COLO829 (cell line): Measurements from ENCODE around the gene SMCO2.

Experiments
- DNase-seq: peaks from one replicate; pipeline ENCODE4 v3.0.0; 2012; ENCODE audit warnings: low spot score

Gene SMCO2

DNA sequence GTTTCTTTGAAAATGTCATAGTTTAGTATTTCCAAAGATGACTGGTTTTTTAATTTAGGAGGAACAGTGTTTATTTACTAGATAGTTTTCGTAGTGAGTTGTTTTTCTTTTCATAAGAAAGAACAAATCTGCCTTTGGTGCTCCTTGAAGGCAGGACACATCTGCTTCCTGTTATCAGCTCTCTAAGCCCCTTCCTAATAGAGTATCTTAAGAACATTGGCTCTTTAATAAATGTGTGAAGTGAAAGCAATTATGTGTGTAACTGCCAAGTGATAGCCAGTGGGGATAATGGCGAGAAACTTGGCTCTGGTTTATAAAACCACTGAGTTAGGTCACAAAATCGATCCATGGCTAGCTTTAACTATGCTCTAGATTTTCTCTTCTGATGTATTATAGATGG lies 54.0 kb downstream of the SMCO2 start:
- DNase-seq = no peak

DNA sequence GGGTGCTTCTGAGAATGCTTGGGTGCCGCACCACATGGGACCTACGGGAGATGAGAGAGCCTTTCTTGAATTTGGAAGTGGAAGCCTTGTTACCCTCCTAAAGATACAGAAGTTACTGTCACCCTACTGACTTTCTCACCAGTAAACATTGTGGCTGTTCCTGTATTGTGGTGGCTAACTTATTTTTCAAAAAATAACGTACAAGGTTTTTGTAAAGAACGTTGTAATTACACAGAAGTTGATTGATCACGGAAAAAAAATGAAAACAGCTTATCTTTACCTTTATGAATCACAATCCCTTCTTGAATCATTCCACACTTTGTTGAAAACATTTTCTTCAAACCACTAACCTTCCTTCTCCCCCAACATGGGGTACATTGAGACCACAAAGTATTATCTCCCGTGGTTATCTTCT lies 55.5 kb downstream of the SMCO2 start:
- DNase-seq = no peak

DNA sequence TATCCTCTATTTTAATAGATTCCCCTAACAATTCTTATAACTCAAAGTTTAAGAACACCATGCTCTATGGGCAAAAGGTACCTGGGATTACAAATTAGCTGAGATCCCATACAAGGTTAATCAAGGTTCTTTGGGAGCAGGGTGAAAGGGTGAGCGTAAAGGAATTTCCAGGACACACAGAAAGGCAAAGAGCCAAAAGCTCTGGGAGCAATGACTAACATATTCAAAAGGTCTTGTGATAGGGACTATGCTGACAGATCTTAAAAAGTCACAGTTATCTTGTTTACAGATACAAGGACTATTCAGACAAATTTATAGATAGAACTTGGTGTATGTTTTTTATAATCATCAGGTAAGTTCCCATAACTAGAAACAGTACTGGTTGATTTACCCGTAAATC lies 58.0 kb downstream of the SMCO2 start:
- peak; percentile 51 for DNase-seq

DNA sequence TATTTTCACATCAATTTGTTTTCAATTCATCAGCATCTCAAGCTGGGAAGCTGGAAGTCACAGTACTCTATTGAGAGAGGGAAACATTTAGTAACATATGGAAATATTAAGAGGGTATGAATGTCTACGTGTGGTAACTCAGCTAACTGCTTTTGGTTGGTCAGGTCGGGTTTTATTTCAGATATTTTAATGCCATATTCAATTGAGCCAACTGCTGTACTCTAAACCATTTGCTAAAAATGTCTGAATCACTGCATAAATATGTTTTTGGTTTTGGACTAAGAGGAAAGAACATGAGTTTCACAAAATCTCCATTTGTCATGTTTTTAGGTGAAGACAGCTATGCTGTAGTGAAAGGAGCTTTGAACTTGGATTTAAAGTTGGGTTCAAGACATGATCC lies 58.6 kb downstream of the SMCO2 start:
- DNase-seq = no peak

DNA sequence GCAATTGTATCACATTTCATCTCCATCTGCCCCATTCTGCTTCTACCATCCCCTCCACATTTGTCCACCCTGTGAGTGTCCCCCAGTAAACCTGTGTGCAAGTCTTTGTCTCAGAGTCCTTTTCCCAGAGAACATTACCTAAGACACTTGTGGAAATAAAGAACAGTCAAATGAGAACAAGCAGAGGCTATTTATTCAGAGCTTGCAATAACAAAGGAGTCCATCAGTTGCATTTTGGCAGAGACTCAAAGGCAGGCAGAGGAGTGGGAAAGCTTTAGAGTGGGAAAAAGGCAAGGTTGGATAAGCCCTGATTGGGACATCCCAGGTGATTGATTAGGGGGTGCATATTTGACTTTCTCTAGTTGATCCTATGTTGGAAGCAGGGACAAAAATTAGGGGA lies 59.2 kb downstream of the SMCO2 start:
- DNase-seq = no peak

DNA sequence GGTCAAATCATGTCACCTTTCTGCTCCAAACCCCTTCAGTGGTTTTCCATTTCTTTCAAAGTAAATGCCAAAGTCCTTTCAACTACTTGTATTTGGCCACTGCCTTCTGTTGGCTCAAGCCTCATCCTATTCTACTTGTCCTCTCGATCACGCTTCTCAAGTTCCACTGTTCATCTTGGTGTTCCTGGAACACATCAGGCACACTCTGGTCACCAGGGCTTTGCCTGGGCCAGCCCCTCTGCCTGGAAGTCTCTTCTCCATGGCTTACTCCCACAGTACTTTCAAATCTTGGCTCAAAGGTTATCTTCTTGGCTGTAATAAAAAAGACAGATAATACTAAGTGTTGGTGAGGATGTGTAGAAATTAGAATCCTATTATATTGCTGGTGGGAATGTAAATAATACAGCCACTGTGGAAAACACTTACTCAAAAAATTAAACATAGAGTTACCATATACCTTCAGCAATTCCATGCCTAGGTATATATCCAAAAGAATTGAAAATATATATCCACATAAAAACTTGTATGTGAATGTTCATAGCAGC lies 60.2 kb downstream of the SMCO2 start:
- DNase-seq = no peak

DNA sequence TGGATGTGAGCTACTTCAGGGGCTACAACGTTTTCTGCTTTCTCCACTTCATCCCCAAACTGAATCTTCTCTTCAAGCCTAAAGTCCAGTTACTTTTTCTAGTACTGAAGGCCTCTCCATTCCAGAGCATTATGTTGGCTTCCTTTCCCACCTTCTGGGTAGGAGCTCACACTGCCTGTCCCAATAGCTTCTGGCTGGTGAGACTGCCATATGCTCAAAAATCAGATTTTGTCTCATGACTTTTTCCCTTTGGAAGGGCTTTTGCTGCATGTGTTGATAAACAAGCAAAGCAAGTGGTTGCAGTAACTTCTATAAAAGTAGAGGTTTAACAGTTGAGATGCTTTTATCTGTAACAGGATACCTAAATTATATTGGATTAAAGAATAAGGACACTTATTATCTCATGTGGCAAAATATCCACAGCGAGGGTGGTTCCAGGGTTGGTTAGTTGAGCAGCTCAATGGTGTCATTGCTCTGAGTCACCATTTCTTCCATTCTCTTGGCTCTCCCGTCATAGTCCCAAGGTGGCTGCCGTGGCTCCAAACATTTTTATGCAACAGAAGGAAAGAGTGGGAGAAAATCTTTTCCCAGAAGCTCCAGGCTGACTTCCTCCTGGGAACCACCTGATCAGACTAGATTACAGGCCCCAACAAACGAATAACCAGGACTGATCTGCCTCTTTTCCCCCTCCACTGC lies 62.3 kb downstream of the SMCO2 start:
- no peak for DNase-seq

DNA sequence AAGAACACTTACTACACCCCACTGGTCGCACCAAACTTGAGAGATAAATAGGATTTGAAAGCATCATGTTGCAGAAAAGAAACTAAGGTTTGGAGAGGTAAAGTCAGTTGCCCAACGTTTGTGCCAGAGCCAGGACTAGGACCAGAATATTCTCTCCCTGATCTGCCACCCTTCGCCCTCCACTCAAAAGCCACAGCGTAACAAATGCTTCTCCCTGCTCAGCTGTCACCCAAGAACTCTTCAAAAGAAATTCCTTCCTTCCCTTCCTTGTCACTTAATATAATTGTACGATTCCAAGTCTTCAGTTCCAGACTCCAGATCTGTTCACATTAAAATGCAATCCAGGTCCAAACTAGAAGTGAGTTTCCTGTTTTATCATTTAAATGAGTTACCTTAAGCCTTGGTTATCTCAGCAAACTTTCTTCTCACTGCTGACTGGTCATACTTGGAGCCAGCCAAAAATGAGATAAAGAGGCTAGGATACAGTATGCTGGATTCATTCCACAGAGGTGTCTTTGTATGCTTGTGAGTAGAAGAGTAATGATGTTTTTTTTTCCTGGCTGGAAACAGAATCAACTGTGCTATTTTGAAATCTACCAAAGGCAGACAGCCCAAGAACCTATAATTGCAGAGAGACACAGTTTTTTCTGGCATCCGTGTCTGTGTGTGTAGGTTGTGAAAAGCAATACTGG lies 64.6 kb downstream of the SMCO2 start:
- DNase-seq = peak; percentile 72

DNA sequence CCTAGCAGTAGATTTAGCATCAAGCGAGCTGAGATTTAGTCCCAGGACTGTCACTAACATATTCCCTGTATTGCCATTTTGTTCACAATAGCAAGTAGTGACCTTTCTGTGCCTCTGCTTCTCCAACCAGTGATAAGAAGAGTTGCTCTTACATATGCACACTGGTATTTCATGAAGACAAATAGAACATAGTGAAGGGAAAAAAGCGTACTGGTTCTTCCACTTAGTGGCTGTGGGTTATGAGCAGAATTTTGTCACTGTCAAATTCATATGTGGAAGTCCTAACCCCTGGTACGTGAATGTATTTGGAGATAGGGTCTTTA lies 65.1 kb downstream of the SMCO2 start:
- DNase-seq = no peak

DNA sequence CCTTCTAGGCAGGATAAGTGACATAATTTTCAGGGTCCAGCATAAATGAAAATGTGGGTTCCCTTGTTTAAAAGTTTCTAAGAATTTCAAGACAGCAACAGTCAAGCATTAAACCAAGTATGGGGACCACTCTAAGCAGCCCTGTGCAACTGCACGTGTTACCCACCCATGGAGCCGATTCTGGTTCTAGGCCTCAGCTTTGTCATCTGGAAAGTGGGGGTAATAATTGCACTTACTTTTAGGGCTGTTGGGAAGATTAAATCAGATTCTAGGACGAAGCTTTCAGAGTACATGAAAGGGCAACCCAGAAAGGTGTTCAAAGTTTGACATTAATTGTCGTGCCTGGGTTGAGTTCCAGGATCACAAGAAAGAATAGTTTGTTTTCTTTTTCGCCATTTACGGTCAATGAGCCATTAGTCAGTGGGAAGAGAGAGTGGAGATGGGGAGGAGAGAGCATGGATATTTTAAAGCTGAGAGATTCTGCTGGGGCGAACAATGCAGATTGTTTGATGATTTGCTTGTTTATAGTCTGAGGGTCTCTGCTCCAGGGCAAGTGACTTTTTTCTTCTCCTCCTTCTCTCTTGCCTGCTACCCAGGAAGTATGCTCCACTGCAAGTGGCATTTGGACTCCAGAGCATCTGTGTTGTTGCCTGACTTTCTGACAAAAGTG lies 66.8 kb downstream of the SMCO2 start:
- DNase-seq = no peak

DNA sequence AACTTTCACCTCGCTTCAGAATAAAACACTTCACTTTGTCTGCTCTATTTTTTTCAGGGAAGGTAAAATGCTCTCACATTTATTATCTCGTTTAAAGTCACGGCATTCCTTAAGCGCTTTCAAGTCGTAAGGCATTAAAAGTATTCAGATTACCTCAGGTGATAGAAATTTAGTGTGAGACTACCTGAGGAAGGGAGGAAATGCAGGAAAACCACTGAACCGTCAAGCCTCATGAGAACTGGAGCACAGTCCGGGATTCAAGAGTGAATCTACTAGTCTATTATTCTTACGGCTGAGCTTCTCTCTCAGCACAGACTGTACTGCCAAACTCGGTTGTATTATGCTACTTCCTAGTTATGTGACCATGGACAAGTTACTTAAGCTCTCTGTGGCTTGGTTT lies 69.1 kb downstream of the SMCO2 start:
- no peak for DNase-seq

DNA sequence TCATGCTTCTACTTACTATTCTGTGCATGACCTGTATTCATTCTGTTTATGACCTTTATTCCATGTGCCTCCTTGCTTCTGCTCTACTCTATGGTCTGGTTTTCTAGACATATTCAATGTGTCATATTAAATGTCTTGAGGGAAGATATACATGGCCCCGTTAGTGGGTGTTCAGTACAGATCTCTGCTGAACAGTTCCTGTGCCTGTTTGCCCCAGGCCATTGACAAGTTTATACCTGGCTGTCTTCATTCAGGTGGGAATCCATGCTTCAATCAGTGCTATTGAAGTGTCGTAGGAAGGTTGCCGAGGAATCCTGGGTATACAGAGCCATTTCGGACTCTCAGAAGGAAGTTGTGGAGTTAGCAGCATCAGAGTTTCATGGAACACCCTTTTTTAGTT lies 70.1 kb downstream of the SMCO2 start:
- DNase-seq = no peak

DNA sequence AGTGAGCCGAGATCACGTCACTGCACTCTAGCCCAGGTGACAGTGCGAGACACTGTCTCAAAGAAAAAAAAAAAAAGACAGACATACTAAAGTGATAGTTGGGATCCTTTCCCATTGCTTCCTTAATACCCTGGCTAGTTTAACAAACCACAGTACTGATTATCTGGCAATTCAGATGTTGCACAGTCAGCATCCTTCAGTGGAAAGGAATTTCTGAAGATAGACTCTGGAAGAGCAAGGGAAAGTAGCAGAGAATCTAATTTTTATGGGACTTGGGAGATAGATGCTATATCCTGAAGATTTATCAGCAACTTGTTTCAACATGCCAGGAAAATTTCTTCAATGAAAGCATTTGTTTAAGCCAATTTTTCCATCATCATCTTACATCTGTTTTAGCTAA lies 71.0 kb downstream of the SMCO2 start:
- no peak for DNase-seq

DNA sequence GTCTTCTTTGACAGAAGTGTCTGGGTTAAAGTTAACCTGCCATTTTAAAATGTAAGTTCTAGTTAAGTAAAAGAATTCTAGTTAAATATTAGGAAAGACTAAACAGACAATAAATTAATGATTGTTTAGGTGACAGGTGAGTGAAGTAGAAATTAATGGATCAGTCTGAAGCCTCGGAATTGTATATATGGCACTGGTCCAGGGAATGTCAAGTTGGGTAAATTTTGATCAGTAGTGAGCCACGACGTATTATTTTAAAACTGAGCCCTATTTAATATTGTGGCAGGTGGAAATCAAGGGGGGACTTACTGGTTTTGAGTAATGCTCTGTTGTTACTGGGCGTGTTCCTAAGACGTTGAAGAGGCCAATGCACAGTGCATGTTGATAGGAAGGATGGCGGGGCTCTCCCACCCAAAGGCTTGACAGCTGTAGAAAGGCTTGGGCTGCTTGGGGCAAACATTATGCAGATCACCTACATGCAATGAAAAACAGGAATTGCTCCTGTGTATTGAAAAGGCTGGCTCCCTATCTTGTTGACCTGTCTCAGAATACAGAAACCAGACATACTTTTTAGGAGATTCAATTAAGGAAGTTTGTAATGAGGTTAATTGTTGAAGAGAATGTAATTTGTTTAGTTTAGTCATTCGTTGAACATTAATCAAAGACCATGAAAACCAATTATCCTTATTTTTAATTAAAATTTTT lies 71.6 kb downstream of the SMCO2 start:
- DNase-seq = no peak

DNA sequence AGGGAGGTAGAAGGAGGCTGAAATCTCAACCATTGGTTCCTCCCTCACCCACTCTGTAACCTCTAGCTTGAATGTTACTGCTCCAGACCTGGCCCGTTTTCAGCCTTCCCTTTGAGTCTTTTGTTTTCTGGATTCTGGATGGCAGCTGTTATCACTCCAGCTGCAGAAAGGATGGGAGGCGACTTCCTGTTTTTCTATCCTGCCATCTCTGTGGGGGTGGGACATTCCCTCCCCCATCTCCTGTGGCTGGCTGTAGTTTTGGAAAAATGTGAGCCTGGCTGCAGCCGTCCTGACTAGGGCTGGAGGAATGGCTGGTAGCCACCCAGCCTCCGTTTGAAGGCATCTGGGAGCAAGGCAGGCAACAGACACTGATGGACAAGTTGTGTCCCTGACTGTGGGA lies 74.5 kb downstream of the SMCO2 start:
- no peak for DNase-seq

DNA sequence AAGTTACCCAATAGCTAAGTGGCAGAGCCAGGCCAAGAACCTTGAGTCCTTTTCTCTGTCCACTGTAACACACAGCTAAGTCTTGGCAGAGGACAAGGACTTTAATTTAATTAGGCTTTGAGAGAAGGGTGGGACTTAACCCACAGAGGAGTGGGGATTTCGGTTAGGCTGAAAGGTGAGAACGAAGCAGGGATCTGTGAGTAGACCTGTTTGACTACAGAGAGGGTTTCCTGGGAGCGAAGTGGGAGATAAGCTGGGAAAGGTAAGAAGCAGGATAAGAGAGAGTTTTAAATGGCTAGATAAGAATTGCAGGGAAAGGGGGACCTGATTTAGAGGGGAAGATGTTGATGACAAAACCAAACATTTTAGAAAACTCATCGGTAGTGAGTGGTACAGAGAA lies 75.4 kb downstream of the SMCO2 start:
- no peak for DNase-seq

DNA sequence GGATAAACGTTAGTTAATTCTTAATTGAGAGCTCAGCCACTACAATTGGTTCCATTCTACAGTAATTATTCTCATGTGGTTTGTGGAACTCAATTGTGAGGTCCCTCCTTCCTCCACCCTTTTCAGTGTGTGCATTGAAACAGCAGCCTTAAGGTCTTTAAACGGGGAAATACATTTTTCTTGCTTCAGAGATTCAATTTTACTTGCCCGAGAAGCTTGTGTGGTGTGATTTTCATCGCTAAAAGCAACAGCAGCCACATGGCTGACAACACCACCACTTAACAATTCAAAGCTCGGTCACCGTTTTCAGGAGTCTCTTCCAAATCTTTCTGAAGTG lies 76.7 kb downstream of the SMCO2 start:
- peak; percentile 25 for DNase-seq

DNA sequence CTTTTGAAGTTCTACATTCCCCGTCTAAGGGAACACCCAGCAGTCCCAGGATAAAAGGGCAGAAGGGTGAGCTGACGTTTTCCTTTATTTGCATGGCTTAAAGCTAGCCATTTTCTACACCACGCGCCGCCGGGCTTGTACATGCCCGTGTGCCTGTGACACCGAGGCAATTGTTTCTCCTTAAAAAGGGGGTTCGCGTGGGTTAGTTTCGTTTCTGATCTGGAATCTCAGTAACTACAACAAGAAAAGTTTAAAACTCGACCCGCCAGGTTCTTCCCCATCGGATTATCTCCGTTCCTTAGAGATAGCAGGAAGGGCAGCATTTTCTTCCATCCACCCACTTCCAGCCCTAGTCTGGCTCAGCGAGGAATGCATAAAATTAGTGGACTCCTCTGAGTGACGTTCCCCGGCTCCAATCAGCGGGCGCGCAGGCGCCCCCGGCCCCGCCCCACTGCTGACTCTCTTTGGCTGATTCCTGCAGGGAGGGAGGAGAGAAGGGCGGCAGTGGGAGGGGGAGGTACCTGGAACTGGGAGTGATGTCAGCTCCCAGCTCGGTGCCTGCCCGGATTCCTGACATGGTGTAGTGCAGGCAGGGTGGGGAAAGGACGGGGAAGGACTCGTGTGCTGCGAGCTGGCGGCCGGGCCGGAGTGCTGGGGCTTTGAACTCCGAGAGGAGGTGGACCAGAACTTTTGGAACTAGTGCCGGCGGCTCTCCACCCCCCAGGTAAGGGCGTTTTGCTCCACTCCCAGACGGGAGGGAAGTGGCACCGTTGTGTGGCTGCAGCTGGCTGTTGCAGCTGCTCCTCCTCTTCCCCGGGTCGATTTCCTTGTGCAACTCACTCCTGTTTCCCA lies 77.3 kb downstream of the SMCO2 start, which contains the start of gene PPFIBP1:
Gene PPFIBP1 (plus strand): TSS at position 565 of the 852 bp plus-strand sequence. CDS start 109,191 bp downstream, outside the sequence.
- DNase-seq = peak; percentile 97

DNA sequence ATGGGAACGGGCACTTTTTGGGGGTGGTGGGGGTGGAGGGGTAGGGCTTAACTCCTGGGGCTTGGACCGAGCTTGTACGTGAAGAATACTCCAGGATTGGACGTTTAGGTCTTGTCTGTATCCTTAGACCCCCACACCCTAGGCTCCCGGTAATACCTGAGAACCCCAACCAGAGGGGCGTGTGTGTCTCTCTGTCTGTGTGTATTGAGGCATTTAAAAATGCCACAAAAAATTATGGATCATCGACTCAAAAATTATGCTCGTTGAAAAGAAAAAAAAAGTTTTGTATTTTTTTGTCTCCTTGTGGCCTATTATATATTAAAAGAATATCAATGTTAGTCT lies 77.9 kb downstream of the SMCO2 start:
- DNase-seq = no peak

DNA sequence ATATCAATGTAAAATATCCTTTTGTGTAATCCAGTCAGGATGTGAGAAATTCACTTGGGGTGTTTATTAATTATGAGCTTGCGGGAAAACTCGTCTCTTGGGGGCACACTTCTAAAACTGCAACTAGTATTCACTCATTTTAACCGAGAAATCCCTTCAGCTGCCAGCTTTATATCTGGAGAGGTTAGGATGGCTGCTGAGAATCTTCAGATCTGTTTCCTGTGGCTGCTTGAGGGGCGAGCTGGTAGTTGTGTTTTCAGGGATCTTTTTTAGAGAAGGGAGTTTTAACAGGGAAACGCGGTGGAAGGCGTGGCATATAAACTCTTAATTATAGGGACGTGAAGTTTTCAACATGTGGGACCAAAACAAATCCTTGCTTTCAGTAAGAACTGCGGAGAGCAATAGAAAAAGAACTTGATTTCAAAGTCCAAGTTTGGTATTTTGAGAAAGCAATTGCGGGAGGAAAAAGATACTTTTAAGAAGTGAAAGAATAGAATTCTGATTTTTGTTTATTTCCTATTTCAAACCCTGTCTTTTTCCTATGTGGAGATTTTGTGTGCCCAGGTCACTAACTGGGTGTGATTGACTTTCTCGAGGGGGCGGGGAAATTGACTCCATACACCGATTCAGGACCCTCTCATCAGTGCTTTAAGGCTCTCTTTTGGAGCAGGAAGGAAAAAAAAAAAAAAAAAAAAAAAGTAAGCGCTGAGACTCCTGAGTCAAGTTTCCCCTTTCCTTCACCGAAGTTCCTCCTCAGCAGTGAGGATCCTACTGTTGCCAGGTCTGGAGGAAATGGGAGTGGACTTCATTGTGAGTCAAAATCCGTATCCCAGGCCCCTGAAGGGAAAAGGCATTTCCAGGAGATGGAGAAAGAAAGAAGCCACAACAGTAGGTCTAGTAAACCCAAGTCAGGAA lies 78.6 kb downstream of the SMCO2 start:
- peak; percentile 64 for DNase-seq

DNA sequence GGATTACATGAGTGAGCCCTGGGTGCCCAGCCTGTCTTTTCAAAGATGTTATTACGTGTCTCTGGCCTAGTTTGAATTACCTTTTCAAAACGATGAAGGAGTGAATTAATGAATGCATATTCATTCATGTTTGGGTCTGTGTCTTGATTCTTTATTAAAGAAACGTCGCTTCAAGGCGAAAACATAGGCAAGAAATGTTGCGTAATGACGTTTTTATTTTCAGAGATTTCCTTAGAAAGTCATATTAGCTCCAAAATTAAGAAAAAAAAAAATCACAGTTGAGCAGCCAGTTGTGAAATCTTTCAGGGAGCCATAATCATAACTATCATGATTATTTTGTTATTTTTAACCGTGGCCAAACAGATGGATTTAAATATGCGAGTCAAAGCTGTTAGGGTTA lies 81.0 kb downstream of the SMCO2 start:
- DNase-seq = no peak
